Peyer's patch (tissue), 4 donors: Measurements from ENCODE around the gene ARHGAP31.

Source experiments
- CTCF ChIP-seq, 6 experiments: fragments of 450-650 bp in 4 of 6; fragments of 200-600 bp in 2 of 6; sonication (generic) in 1 of 6; IDR thresholded peaks; one replicate each; pipeline ENCODE4 v1.5.1; 2017 to 2019; ENCODE audit warnings: antibody characterized with exemption in 6 of 6, mild to moderate bottlenecking in 3 of 6, moderate library complexity in 1 of 6
- POLR2A ChIP-seq, 2 donors: fragments of 450-650 bp; IDR thresholded peaks; one replicate each; pipeline ENCODE4 v1.5.1; 2017; ENCODE audit warnings: antibody characterized with exemption in 2 of 2, mild to moderate bottlenecking in 2 of 2, moderate library complexity in 2 of 2

GRCh38 chr3:119288669-119289403 lies 5.3 kb upstream of the ARHGAP31 start:
- no peak for TF ChIP-seq CTCF (IDR thresholded peaks at IDR 0.05)
- no peak for TF ChIP-seq POLR2A (IDR thresholded peaks at IDR 0.05)
